ENCODE results near the gene FBXL17. TPM values are rescaled to one million over a fixed set of nuclear protein-coding genes. Genes with fewer than 3 reads are reported as not detected.

FBXL17 gene
- total and polyA plus RNA-seq, 2 of the 13 experiments (the other 11 are each of a cell fraction or from before 2014, with no cell fraction given): 3.0 to 7.9 TPM

DNA sequence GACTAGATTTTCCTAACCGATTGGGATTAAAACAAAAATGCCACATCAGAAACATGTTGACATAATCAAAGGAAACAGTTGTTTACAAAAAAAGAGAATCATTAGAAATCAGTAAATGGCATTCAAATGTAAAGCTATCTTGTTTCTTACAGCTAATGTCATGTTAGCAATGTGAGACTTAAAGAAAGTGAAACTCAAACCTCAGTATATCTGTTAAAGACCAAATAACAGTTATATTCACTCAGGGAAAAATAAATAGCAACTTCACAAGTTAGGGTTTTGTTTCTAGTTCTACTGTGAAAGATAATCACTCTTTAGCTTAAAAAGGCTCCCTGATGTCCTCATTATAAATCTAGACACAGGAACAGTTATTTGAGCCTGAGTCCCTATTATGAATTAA is 521.9 kb downstream of the FBXL17 start (continued):
- TF ChIP-seq ZSCAN25 (CRISPR knock-in tag; IDR thresholded peaks at IDR 0.05) (no peak), SMARCE1 (IDR thresholded peaks at IDR 0.05; ENCODE audit: borderline replicate concordance) (no peak)

DNA sequence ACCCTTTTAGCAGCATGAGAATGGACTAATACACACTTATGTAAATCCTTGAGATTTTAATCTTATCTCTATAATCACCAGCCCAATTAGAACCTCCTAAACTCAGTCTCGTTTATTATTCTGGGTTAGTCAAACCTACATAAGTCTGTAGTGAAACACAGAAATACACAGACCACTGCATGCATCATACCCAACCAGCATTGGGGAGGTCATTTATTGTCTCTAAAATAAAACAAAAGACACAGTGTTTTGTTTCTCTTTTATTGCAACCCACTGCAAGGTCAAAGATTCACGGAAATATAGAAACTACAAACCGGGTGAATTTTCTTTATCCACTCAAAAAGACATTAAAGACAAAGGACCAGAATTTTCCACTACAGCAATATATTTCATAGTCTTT is 523.1 kb downstream of the FBXL17 start:
- Histone ChIP-seq H3K9ac (ENCODE audit: insufficient read depth, low read depth, low read length) (no peak overlapping the region), H3K9me3 (ENCODE audit: low read length) (no peaks in the 10 kb centered on the region), H4K20me1 (ENCODE audit: insufficient read depth, low read length) (no peaks in the 10 kb centered on the region), H3K4me3 (replicated peaks in 1 of 3; ENCODE audit: insufficient read depth in 1 of 3, low read depth in 2 of 3, low read length in 3 of 3) (no peak overlapping the region), H3K4me2 (ENCODE audit: low read depth, low read length) (no peak overlapping the region), H3K36me3 (replicated peaks in 1 of 2; ENCODE audit: control insufficient read depth in 1 of 2, insufficient read depth in 2 of 2, low read length in 2 of 2) (no peaks in the 10 kb centered on the region), H3K79me2 (ENCODE audit: insufficient read depth, low read length) (no peaks in the 10 kb centered on the region), H2AFZ (ENCODE audit: low read length) (no peak overlapping the region), H3K27me3 (ENCODE audit: control insufficient read depth in 1 of 2, insufficient read depth in 2 of 2, low read length in 2 of 2) (no peaks in the 10 kb centered on the region), H3K4me1 (ENCODE audit: insufficient read depth, low read length) (no peaks in the 10 kb centered on the region), H3K27ac (ENCODE audit: extremely low read length, insufficient read depth, low read length) (no peak overlapping the region)
- ChIA-PET CTCF (ENCODE audit: low intra/inter-chr PET ratio, low total read pairs) (no interaction called here), POLR2A (no interaction called here)
- WGBS (ENCODE audit: low lambda C conversion rate): 68% methylated on average over 3 of the region's 3 CpGs
- DNase-seq (ENCODE audit: low spot score) (no peak), ATAC-seq (no peak), FAIRE-seq (no peak)
- no TSS peak for BruUV-seq (replicated peaks)
- TF ChIP-seq POLR2AphosphoS5 (IDR thresholded peaks at IDR 0.05; ENCODE audit: low read depth, low read length) (no peak), CBX2 (IDR thresholded peaks at IDR 0.05; ENCODE audit: low read depth, low read length) (no peak), CBX2 (CRISPR knock-in tag; IDR thresholded peaks at IDR 0.05; ENCODE audit: low read depth) (no peak)
- TF ChIP-seq, protein P1, sequence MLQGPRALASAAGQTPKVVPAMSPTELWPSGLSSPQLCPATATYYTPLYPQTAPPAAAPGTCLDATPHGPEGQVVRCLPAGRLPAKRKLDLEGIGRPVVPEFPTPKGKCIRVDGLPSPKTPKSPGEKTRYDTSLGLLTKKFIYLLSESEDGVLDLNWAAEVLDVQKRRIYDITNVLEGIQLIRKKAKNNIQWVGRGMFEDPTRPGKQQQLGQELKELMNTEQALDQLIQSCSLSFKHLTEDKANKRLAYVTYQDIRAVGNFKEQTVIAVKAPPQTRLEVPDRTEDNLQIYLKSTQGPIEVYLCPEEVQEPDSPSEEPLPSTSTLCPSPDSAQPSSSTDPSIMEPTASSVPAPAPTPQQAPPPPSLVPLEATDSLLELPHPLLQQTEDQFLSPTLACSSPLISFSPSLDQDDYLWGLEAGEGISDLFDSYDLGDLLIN (CRISPR knock-in tag; IDR thresholded peaks at IDR 0.05; ENCODE audit: borderline replicate concordance): no peak
- intact Hi-C loops (cut with micrococcal nuclease; ENCODE audit: unreplicated experiment): no loop called here
- in situ Hi-C loops (cut with HindIII; ENCODE audit: extremely low pct_ligation_motif_present, low pct_unique_long_range_greater_than_20kb): no loop called here

DNA sequence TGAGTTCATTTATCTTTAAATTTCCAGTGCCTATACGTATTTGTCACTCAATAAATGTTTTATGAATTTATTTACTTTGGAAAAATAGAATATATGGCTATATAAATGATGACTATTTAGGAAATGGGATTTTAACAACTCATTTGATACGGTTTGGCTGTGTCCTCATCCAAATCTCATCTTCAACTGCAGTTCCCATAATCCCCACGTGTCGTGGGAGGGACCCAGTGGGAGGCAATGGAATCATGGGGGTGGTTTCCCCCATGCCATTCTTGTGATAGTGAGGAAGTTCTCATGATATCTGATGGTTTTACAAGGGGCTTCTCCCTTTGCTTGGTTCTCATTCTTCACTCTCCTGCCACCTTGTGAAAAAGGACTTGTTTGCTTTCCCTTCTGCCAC is 523.6 kb downstream of the FBXL17 start:
- Histone ChIP-seq H3K79me2 (ENCODE audit: insufficient read depth, low read length) (no peaks in the 10 kb centered on the region), H3K27me3 (ENCODE audit: control insufficient read depth in 1 of 2, insufficient read depth in 2 of 2, low read length in 2 of 2) (no peaks in the 10 kb centered on the region), H3K36me3 (replicated peaks in 1 of 2; ENCODE audit: control insufficient read depth in 1 of 2, insufficient read depth in 2 of 2, low read length in 2 of 2) (no peaks in the 10 kb centered on the region), H3K9ac (ENCODE audit: insufficient read depth, low read depth, low read length) (no peak overlapping the region), H4K20me1 (ENCODE audit: insufficient read depth, low read length) (no peaks in the 10 kb centered on the region), H3K4me1 (ENCODE audit: insufficient read depth, low read length) (no peaks in the 10 kb centered on the region), H3K4me2 (ENCODE audit: low read depth, low read length) (no peak overlapping the region), H2AFZ (ENCODE audit: low read length) (no peak overlapping the region), H3K27ac (ENCODE audit: extremely low read length, insufficient read depth, low read length) (no peak overlapping the region), H3K4me3 (replicated peaks in 1 of 3; ENCODE audit: insufficient read depth in 1 of 3, low read depth in 2 of 3, low read length in 3 of 3) (no peak overlapping the region), H3K9me3 (ENCODE audit: low read length) (no peaks in the 10 kb centered on the region)
- POLR2A ChIA-PET: no interaction called here
- no peak for TF ChIP-seq ZNF775 (CRISPR knock-in tag; IDR thresholded peaks at IDR 0.05; ENCODE audit: borderline replicate concordance)
- no peak for TF ChIP-seq ZNF776 (CRISPR knock-in tag; IDR thresholded peaks at IDR 0.05)
- TF ChIP-seq STAG1 (CRISPR knock-in tag; IDR thresholded peaks at IDR 0.05): no peak
- no peak for TF ChIP-seq PLRG1 (conservative IDR thresholded peaks at IDR 0.05)
- TF ChIP-seq ZNF496 (CRISPR knock-in tag; IDR thresholded peaks at IDR 0.05; ENCODE audit: insufficient replicate concordance): no peak
- no peak for TF ChIP-seq RBM22 (optimal IDR thresholded peaks at IDR 0.05; ENCODE audit: low read length)
- TF ChIP-seq ZNF605 (CRISPR knock-in tag; IDR thresholded peaks at IDR 0.05): no peak
- TF ChIP-seq NFKBIZ (CRISPR knock-in tag; IDR thresholded peaks at IDR 0.05): no peak
- TF ChIP-seq, protein P2, sequence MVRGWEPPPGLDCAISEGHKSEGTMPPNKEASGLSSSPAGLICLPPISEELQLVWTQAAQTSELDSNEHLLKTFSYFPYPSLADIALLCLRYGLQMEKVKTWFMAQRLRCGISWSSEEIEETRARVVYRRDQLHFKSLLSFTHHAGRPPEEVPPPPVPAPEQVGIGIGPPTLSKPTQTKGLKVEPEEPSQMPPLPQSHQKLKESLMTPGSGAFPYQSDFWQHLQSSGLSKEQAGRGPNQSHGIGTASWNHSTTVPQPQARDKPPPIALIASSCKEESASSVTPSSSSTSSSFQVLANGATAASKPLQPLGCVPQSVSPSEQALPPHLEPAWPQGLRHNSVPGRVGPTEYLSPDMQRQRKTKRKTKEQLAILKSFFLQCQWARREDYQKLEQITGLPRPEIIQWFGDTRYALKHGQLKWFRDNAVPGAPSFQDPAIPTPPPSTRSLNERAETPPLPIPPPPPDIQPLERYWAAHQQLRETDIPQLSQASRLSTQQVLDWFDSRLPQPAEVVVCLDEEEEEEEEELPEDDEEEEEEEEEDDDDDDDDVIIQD (CRISPR knock-in tag; IDR thresholded peaks at IDR 0.05; ENCODE audit: low read depth): no peak
- TF ChIP-seq ZNF329 (CRISPR knock-in tag; IDR thresholded peaks at IDR 0.05; ENCODE audit: low read depth): no peak
- TF ChIP-seq PPARG (CRISPR knock-in tag; conservative IDR thresholded peaks at IDR 0.05): no peak
- no peak for TF ChIP-seq ATF1 (CRISPR knock-in tag; IDR thresholded peaks at IDR 0.05)
- CTCF ChIA-PET (ENCODE audit: low intra/inter-chr PET ratio, low total read pairs): no interaction called here
- no TSS peak for BruUV-seq (replicated peaks)
- intact Hi-C loops (cut with micrococcal nuclease; ENCODE audit: unreplicated experiment) (no loop called here), in situ Hi-C loops (cut with HindIII; ENCODE audit: extremely low pct_ligation_motif_present, low pct_unique_long_range_greater_than_20kb) (no loop called here)
- no peak for DNase-seq (ENCODE audit: low spot score)
- ATAC-seq: no peak
- FAIRE-seq: no peak
- 53% methylated on average over 4 of the region's 4 CpGs for WGBS (ENCODE audit: low lambda C conversion rate)
